Stimulated activated CD4-positive, alpha-beta T cell treated with anti-CD3 and anti-CD28 coated beads, Interleukin-12 subunit alpha, Interleukin-12 subunit beta, amount 100 ng/mL, for 24 hours (primary cell): ENCODE measurements around the gene PRMT7.

Experiments used
- DNase-seq, 2 experiments: peaks; one replicate each; pipeline ENCODE4 v3.0.0-alpha.2; 2020; ENCODE audit warnings: low read depth in 2 of 2

The PRMT7 gene

GRCh38 chr16:68347605-68348004 lies 36.8 kb downstream of the PRMT7 start:
- DNase-seq = no peak

- DNase-seq = no peak
Measured at GRCh38 chr16:68348639-68349445, 38.0 kb downstream of the PRMT7 start.

- DNase-seq = no peak
Measured at GRCh38 chr16:68349838-68350410, 39.1 kb downstream of the PRMT7 start.

DNA sequence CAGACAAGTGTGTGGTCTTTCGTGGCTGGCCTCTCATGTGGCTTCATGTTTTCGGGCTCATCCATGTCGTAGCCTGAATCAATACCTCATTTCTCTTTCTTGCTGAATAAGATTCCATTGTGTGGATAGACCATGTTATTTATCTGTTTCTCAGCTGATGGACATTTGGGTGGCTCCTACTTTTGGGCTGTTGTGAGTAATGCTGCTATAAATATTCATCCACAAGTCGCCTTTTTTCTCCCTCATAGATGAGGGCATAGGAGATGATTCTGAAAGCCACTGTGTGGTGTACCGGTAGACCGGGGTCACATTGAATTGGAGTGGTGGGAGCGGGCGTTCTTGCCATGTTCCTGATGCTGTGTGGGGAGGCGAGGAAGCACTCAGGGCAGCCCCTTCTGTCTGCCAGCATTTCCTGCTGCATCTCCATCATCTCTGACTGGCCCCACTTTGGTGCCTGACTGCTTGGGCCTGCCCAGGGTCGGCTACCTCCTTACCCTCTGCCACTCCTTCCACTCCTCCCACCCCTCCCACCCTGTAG lies 40.1 kb downstream of the PRMT7 start:
- no peak for DNase-seq

DNA sequence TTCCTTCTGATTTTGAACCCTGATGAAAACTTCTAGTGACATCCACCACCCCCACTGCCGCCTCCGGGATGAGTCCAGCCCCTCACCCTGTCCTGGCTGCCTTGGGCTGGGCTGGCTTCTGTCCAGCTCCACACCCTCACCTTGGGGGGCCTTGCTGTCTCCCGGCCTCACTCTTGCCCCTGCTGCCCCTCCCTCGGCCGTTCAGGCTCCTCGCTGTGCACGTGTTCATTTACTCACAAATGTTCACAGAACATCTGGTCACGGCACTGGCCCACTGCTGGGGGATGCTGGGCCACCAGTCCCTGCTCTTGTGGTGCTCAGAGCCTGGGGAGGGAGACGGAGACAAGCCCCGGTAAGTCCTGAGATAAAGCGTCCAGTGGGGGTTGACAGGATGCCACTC lies 40.6 kb downstream of the PRMT7 start:
- no peak for DNase-seq

DNA sequence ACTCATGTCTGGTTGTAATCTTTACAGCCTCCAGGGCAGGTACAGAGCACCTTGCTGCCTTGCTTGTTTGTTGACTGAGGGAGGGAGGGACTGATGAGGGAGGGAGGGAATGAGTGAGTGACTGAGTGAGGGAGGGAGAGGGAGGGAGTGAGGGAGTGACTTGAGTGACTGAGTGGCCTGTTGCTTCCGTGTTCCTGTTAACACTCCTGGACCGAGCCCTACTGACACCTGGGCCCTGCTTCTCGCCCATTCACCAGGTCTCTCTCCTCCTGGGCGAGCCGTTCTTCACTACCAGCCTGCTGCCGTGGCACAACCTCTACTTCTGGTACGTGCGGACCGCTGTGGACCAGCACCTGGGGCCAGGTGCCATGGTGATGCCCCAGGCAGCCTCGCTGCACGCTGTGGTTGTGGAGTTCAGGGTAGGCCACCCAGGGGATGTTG lies 41.2 kb downstream of the PRMT7 start:
- DNase-seq = no peak

- DNase-seq = no peak
Measured at GRCh38 chr16:68353366-68353765, 42.5 kb downstream of the PRMT7 start.

GRCh38 chr16:68354816-68355215 lies 44.0 kb downstream of the PRMT7 start:
- DNase-seq = no peak

DNA sequence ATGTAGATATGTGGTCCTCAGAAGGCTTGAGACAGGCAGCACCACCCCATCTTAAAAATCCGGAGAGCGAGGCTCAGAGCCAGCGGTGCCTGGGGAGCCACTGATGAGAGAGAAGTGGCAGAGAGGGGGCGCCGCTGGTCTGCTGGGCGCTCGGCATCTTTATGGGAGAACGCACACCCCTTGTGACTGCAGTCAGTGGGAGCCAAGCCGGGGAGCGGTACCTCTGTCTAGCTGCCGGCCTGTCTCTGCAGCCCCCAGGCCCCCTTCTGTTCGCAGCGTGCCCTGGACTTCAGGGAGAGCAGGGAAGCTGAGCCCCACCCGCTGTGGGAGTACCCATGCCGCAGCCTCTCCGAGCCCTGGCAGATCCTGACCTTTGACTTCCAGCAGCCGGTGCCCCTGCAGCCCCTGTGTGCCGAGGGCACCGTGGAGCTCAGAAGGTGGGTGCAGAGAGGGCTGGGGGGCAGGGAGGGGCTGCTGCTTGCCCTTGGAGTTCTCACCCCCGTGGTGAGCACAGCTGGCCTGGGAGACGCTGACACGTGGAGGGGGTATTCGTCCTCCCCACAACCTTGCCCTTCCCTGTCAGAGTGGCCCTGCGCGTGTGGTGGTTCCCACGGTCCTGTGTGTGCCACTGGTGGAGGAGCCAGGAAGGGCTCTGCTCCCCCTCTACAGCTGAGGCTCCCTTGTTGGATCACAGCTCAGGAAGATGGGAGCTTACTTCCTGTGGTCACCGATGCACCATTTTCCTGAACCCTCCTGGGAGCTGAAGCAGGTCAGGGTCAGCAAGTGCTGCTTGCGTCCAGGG lies 44.8 kb downstream of the PRMT7 start:
- no peak for DNase-seq

DNA sequence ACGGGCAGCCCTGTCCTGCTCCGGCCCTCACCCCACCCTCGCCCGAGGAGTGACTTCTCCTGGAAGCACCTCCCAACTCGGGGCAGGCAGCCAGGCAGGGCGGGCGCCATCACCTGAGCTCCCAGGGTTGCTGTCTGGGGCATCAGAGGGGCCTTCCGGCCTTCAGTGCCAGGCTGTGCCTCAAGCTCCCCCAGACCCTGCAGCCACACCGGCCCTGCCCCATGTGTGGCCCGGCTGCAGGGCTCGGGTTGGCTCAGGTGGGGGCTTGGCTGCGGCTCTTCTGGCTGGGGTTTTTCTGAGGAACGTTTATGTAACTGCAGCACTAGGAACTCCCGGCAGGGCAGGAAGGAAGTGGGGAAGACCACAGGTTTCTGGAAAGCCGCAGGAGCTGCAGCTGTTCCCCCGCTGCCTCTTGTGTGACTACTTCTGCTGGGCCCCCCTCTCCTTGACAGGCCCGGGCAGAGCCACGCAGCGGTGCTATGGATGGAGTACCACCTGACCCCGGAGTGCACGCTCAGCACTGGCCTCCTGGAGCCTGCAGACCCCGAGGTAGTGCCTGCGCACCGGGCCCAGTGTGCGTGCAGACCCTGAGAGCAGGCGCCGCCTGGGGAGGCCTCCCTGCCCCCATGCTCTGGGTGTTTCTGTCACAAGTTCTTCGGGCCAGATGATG lies 45.6 kb downstream of the PRMT7 start:
- DNase-seq = peak; percentile 20 to 60

DNA sequence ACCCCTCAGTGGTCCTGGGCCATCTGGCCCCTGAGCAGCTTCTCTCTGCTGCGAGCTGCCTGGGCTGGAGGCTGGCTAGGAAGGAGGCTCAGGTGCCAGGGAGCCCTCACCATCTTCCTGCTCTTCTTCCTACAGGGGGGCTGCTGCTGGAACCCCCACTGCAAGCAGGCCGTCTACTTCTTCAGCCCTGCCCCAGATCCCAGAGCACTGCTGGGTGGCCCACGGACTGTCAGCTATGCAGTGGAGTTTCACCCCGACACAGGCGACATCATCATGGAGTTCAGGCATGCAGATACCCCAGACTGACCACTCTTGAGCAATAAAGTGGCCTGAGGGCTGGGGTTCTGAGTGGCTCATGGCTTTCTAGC lies 46.1 kb downstream of the PRMT7 start:
- no peak for DNase-seq

GRCh38 chr16:68357521-68357922 lies 46.7 kb downstream of the PRMT7 start:
- no peak for DNase-seq

GRCh38 chr16:68357923-68358322 lies 47.1 kb downstream of the PRMT7 start:
- no peak for DNase-seq

DNA sequence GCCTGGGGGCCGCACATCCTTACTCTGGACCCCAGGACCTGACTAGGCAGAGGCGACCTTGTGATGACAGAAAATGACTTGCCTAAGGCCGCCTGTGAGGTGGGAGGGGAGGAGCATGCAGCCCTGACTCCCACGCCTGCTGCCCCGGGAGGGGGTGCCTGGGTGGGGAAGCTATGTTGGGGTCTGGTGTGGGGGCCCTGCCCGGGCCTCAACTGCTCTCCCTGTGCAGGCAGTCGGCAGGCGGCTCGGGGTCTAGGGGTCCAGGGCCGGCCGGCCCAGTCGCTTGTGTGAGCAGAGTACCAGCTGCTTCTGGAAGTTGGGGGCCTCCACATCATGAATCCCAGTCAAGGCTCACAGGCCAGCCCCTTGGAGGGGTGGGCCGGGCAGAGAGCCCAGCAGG lies 48.1 kb downstream of the PRMT7 start:
- DNase-seq = no peak

- no peak for DNase-seq
Measured at GRCh38 chr16:68359398-68360191, 48.8 kb downstream of the PRMT7 start.

DNA sequence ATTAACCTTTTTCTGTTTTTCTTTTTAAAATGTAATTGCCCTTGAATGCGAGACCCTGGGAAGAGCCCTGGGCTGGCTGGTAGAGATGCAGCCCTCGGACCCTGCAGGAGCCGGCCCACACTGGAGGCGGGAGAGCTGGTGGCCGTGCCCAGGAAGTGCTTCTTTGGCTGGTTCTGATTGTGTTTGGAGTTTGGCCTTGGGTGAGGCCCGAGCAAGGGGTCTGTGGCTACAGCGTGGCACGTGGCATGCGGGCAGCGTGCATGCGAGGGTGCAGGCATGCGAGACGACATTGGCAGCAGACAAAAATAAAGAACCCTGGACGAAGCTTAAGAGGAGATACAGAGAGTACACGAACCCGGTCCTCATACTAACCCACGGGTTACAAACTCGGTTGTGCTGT lies 49.7 kb downstream of the PRMT7 start:
- no peak for DNase-seq

- no peak for DNase-seq
Measured at GRCh38 chr16:68360956-68361355, 50.1 kb downstream of the PRMT7 start.

GRCh38 chr16:68361485-68361884 lies 50.7 kb downstream of the PRMT7 start:
- no peak for DNase-seq

- DNase-seq = no peak
Measured at GRCh38 chr16:68362262-68362913, 51.6 kb downstream of the PRMT7 start.

GRCh38 chr16:68362947-68363657 lies 52.3 kb downstream of the PRMT7 start:
- no peak for DNase-seq
